Upper lobe of left lung (tissue), 6 donors: ENCODE measurements around the gene KRTAP10-2. TPM values are rescaled to one million over a fixed set of nuclear protein-coding genes. Genes with fewer than 3 reads are reported as not detected.

ENCODE experiments used
- ATAC-seq, 2 donors: fragments of 200-7000 bp; cut with Tn5 transposase; one replicate each; pipeline ENCODE4 v1.9.1; 2022; ENCODE audit warnings: mild to moderate bottlenecking in 2 of 2, moderate library complexity in 2 of 2; ENCODE audit not compliant: low FRiP score in 2 of 2
- DNase-seq, 2 donors: peaks; one replicate each; pipeline ENCODE4 v3.0.0-alpha.2; 2019 to 2020
- H3K27ac ChIP-seq, 4 donors: fragments of 200-600 bp; sonication (generic); one replicate each; pipeline ENCODE4 v1.5.1; 2016 to 2019
- H3K27me3 ChIP-seq, 4 donors: fragments of 200-600 bp; sonication (generic); one replicate each; pipeline ENCODE4 v1.5.1; 2017 to 2019
- H3K36me3 ChIP-seq, 4 donors: fragments of 200-600 bp; sonication (generic); one replicate each; pipeline ENCODE4 v1.5.1; 2016 to 2019
- H3K4me1 ChIP-seq, 4 donors: fragments of 200-600 bp; sonication (generic); one replicate each; pipeline ENCODE4 v1.5.1; 2018 to 2019
- H3K4me3 ChIP-seq, 4 donors: fragments of 200-600 bp; sonication (generic); one replicate each; pipeline ENCODE4 v1.5.1; 2017 to 2019; ENCODE audit warnings: mild to moderate bottlenecking in 2 of 4, moderate library complexity in 1 of 4
- H3K9me3 ChIP-seq, 4 donors: fragments of 200-600 bp; sonication (generic); one replicate each; pipeline ENCODE4 v1.5.1; 2018 to 2019
- EP300 ChIP-seq, 4 donors: sonication (generic); formaldehyde crosslinking; IDR thresholded peaks; one replicate each; pipeline ENCODE4 v1.5.1; 2017; ENCODE audit warnings: antibody characterized with exemption in 4 of 4, control low read depth in 2 of 4
- POLR2A ChIP-seq, 4 donors: fragments of 450-650 bp; IDR thresholded peaks; one replicate each; pipeline ENCODE4 v1.5.1; 2016 to 2017; ENCODE audit warnings: antibody characterized with exemption in 4 of 4, mild to moderate bottlenecking in 2 of 4
- POLR2AphosphoS5 ChIP-seq, 2 donors: sonication (generic); formaldehyde crosslinking; IDR thresholded peaks; one replicate each; pipeline ENCODE4 v1.5.1; 2017; ENCODE audit warnings: antibody characterized with exemption in 2 of 2
- WGBS, 2 donors: methylation state at CpG; one replicate each; pipeline ENCODE4 v1.1.5; 2017 to 2018; 5-methylcytosine and 5-hydroxymethylcytosine counted together
- total RNA-seq, 6 donors: library from RNA; depleted of rRNA in 4 of 6; stranded (reverse); fragments of >200 nt in 4 of 6; gene quantifications; one replicate each; pipeline versions ENCODE4 v1.1.0 to v1.2.1, GENCODE V29; 2016 to 2021
- TF ChIP-seq, protein P1 (sequence below), 6 experiments: fragments of 450-650 bp in 4 of 6; fragments of 200-600 bp in 2 of 6; sonication (generic) in 2 of 6; IDR thresholded peaks; one replicate each; pipeline ENCODE4 v1.5.1; 2016 to 2019; ENCODE audit warnings: antibody characterized with exemption in 6 of 6
- donor health status: DM: no; HTN: no; CAD: no; lungs with moderate emphysema.
- donor health status: DM: no; HTN: yes; CAD: no; lungs with severe emphysema.

Gene KRTAP10-2
- total RNA-seq, 6 donors from 2014 or later, result not detected

DNA sequence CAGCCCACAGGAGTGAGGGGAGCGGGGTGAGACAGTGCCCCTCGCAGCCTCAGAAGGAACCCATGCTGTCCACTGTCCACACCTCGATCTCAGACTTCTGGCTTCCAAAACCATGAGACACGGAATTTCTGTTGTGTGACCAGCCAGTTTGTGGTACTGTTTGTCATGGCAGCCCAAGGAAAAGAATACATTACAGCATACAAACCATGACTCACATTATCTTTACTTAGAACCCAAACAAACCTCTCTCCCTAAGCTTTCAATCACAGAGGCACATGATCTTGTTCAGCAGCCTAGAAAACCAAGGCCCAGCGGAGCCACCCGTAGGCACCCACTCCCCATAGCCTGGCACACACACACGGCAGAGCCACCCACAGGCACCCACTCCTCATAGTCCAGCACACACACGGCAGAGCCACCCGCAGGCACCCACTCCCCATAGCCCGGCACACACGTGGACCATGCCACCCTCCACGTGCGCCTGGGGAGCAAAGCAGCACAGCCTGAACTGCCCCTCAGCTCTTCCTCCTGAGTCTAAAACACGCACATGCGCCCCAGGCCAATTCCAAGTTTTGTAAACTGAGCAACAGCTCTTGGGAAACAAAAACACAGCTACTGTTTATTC, 21.8 kb upstream of the KRTAP10-2 start:
- H3K36me3 ChIP-seq, result no peaks in the 10 kb centered on the region
- WGBS, 2 donors, result 83 to 86% methylated on average over 7 to 15 of the region's 15 CpGs
- ATAC-seq (no peak), DNase-seq (no peak)
- no peaks in the 10 kb centered on the region for H3K27me3 ChIP-seq
- TF ChIP-seq, protein P1, sequence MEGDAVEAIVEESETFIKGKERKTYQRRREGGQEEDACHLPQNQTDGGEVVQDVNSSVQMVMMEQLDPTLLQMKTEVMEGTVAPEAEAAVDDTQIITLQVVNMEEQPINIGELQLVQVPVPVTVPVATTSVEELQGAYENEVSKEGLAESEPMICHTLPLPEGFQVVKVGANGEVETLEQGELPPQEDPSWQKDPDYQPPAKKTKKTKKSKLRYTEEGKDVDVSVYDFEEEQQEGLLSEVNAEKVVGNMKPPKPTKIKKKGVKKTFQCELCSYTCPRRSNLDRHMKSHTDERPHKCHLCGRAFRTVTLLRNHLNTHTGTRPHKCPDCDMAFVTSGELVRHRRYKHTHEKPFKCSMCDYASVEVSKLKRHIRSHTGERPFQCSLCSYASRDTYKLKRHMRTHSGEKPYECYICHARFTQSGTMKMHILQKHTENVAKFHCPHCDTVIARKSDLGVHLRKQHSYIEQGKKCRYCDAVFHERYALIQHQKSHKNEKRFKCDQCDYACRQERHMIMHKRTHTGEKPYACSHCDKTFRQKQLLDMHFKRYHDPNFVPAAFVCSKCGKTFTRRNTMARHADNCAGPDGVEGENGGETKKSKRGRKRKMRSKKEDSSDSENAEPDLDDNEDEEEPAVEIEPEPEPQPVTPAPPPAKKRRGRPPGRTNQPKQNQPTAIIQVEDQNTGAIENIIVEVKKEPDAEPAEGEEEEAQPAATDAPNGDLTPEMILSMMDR (IDR thresholded peaks at IDR 0.05), result no peak
- TF ChIP-seq EP300 (IDR thresholded peaks at IDR 0.05) (no peak), POLR2AphosphoS5 (IDR thresholded peaks at IDR 0.05) (no peak), POLR2A (IDR thresholded peaks at IDR 0.05) (no peak)
- H3K27ac ChIP-seq, result no peak overlapping the region
- no peak overlapping the region for H3K4me3 ChIP-seq
- H3K9me3 ChIP-seq, result peaks cover 0 to 24% (median 11%) of the 10 kb centered on the region in 4 donors
- H3K4me1 ChIP-seq, result no peaks in the 10 kb centered on the region

DNA sequence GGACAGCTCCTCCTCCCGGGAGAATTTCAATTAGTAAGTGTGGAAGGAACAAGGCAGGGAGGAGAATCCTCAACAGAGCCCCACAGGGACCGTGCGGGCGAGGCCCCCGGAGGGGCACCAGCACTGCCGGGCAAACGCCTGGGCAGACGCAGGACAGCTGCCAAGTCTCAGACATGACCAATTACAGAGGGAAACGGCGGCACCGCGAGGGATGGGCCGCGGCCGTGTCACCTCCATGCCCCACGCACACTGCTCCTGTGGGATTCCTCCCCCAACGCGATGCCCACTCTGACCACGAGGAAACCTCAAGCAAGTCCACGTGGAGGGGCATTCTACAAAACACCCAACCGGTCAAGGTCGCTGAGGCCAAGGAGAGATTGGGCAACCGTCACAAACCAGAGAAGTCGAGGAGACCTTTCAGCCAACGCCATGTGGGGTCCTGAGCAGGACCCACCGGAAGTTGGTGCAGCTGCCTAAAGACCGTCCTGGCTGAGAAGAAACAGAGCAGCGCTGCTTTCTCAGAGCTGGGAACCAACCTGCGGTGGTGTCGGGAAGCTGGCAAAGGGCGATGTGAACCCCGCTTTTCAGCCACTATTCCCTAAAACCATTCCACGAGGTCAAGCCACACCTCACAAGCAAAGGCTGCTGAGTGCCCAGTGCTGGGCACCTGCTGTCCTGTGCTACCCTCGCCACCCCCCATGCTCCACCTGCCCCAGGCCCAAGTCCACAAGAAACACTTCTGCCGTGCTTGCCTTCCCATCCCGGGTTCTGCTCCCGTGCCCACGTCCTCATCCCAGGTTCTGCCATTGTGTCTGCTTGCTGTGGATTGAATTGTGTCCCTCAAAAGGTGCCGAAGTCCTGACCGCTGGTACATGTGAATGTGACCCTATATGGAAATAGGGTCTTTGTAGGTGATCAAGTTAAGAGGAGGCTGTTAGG, 20.8 kb upstream of the KRTAP10-2 start:
- Histone ChIP-seq H3K4me3 (no peak overlapping the region), H3K36me3 (no peaks in the 10 kb centered on the region), H3K9me3 (peaks cover 0 to 17% (median 7%) of the 10 kb centered on the region in 4 donors), H3K4me1 (no peaks in the 10 kb centered on the region), H3K27me3 (no peaks in the 10 kb centered on the region), H3K27ac (no peak overlapping the region)
- 89 to 91% methylated on average over 39 of the region's 40 CpGs for WGBS, 2 donors
- DNase-seq, result peak in 1 of 2 donors; percentile 75
- no peak for ATAC-seq
- TF ChIP-seq, protein P1 (IDR thresholded peaks at IDR 0.05), result no peak
- TF ChIP-seq POLR2A (IDR thresholded peaks at IDR 0.05) (no peak), EP300 (IDR thresholded peaks at IDR 0.05) (no peak)

DNA sequence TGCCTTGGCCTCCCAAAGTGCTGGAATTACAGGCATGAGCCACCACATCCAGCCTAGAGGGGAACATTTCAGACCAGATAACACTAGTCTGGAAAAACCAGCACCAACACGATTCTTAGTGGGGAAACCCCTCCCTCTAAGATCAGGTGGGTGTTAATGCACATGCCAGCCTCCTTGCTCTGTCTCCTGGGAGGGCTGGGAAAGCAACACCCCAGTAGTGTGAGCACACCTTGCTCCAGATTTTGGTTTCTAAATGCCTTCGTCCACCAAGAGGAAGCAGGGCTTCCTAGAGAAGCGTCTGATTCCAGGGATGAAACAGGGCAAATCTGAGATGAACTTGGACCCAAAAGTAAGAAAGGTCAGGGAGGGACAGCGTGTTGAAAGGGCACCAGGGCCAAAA, 20.0 kb upstream of the KRTAP10-2 start:
- peaks cover 0 to 11% (median 0%) of the 10 kb centered on the region in 4 donors for H3K9me3 ChIP-seq
- 80 to 81% methylated on average over 4 of the region's 4 CpGs for WGBS, 2 donors
- TF ChIP-seq EP300 (IDR thresholded peaks at IDR 0.05) (no peak), POLR2AphosphoS5 (IDR thresholded peaks at IDR 0.05) (no peak), POLR2A (IDR thresholded peaks at IDR 0.05) (no peak)
- TF ChIP-seq, protein P1 (IDR thresholded peaks at IDR 0.05), result no peak
- ATAC-seq (no peak), DNase-seq (no peak)
- H3K36me3 ChIP-seq, result no peaks in the 10 kb centered on the region
- no peak overlapping the region for H3K27ac ChIP-seq
- H3K4me3 ChIP-seq, result no peak overlapping the region
- no peaks in the 10 kb centered on the region for H3K27me3 ChIP-seq
- H3K4me1 ChIP-seq, result no peaks in the 10 kb centered on the region

DNA sequence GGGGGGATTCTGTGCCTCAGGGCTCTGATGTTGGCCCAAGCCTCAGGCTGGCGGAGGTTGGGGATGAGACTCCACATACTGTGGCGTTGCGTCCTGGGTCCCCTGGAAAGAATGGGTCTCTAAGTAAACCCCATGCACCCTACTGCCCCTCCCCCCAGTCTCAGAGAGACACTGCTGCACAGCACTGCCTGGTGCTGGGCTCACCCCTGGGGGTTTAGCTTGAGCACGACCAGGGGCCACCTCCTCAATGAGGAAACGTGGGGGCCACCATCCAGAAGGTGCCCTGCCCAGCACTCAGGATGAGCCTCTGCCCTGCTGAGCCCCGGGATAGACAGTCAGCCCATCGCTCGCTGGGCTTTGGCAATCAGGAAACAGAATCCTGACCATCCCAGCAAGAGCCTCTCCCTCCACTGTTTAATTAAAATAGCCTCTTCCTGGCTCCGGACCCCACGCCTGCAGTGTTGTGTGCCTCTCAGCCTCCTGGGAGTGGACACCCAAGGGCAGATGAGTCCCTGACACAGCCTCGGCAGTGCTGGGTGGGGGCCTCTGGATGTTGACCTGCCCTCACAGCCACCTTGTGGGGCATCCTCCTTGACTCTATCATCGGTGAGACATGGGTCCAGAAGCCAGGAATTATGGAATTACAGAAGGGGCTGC, 18.7 kb upstream of the KRTAP10-2 start:
- H3K4me3 ChIP-seq, result no peak overlapping the region
- peaks cover 0 to 11% (median 0%) of the 10 kb centered on the region in 4 donors for H3K9me3 ChIP-seq
- ATAC-seq, result no peak
- H3K4me1 ChIP-seq, result no peaks in the 10 kb centered on the region
- no peaks in the 10 kb centered on the region for H3K27me3 ChIP-seq
- H3K27ac ChIP-seq, result no peak overlapping the region
- 72 to 84% methylated on average over 8 to 12 of the region's 12 CpGs for WGBS, 2 donors
- no peak for DNase-seq
- TF ChIP-seq POLR2AphosphoS5 (IDR thresholded peaks at IDR 0.05) (no peak), EP300 (IDR thresholded peaks at IDR 0.05) (no peak), POLR2A (IDR thresholded peaks at IDR 0.05) (no peak)
- TF ChIP-seq, protein P1 (IDR thresholded peaks at IDR 0.05), result no peak
- no peaks in the 10 kb centered on the region for H3K36me3 ChIP-seq
